ENCODE measurements around the gene RAD51B.

RAD51B gene

GRCh38 chr14:68131907-68132306 is 312.3 kb downstream of the RAD51B start:
- no peak overlapping the region for H3K4me3 ChIP-seq (ENCODE audit: low read length)
- TF ChIP-seq ZNF274 (IDR thresholded peaks at IDR 0.05; ENCODE audit: low read depth, low read length), result no peak

GRCh38 chr14:68132563-68133121 is 313.1 kb downstream of the RAD51B start:
- H3K4me3 ChIP-seq (ENCODE audit: low read length), result no peak overlapping the region
- TF ChIP-seq ZNF274 (IDR thresholded peaks at IDR 0.05; ENCODE audit: low read depth, low read length), result no peak

- no peak overlapping the region for H3K4me3 ChIP-seq (ENCODE audit: low read length)
- no peak for TF ChIP-seq ZNF274 (IDR thresholded peaks at IDR 0.05; ENCODE audit: low read depth, low read length)
Observed at GRCh38 chr14:68133856-68134255, 314.3 kb downstream of the RAD51B start.

GRCh38 chr14:68135028-68135427 is 315.4 kb downstream of the RAD51B start:
- no peak for TF ChIP-seq ZNF274 (IDR thresholded peaks at IDR 0.05; ENCODE audit: low read depth, low read length)
- H3K4me3 ChIP-seq (ENCODE audit: low read length), result no peak overlapping the region

- no peak for TF ChIP-seq ZNF274 (IDR thresholded peaks at IDR 0.05; ENCODE audit: low read depth, low read length)
- no peak overlapping the region for H3K4me3 ChIP-seq (ENCODE audit: low read length)
Observed at GRCh38 chr14:68135566-68135965, 316.0 kb downstream of the RAD51B start.

GRCh38 chr14:68137704-68138619 is 318.4 kb downstream of the RAD51B start:
- no peak overlapping the region for H3K4me3 ChIP-seq (ENCODE audit: low read length)
- TF ChIP-seq ZNF274 (IDR thresholded peaks at IDR 0.05; ENCODE audit: low read depth, low read length), result no peak

GRCh38 chr14:68139431-68140075 is 320.0 kb downstream of the RAD51B start:
- no peak for TF ChIP-seq ZNF274 (IDR thresholded peaks at IDR 0.05; ENCODE audit: low read depth, low read length)
- H3K4me3 ChIP-seq (ENCODE audit: low read length), result no peak overlapping the region

GRCh38 chr14:68140076-68140741 is 320.6 kb downstream of the RAD51B start:
- H3K4me3 ChIP-seq (ENCODE audit: low read length), result no peak overlapping the region
- no peak for TF ChIP-seq ZNF274 (IDR thresholded peaks at IDR 0.05; ENCODE audit: low read depth, low read length)

- TF ChIP-seq ZNF274 (IDR thresholded peaks at IDR 0.05; ENCODE audit: low read depth, low read length), result no peak
- no peak overlapping the region for H3K4me3 ChIP-seq (ENCODE audit: low read length)
Observed at GRCh38 chr14:68140806-68141205, 321.2 kb downstream of the RAD51B start.

GRCh38 chr14:68141281-68142088 is 321.9 kb downstream of the RAD51B start:
- no peak for TF ChIP-seq ZNF274 (IDR thresholded peaks at IDR 0.05; ENCODE audit: low read depth, low read length)
- H3K4me3 ChIP-seq (ENCODE audit: low read length), result no peak overlapping the region

GRCh38 chr14:68143341-68143841 is 323.8 kb downstream of the RAD51B start:
- TF ChIP-seq ZNF274 (IDR thresholded peaks at IDR 0.05; ENCODE audit: low read depth, low read length), result no peak
- H3K4me3 ChIP-seq (ENCODE audit: low read length), result no peak overlapping the region

GRCh38 chr14:68144051-68144681 is 324.6 kb downstream of the RAD51B start:
- H3K4me3 ChIP-seq (ENCODE audit: low read length), result no peak overlapping the region
- no peak for TF ChIP-seq ZNF274 (IDR thresholded peaks at IDR 0.05; ENCODE audit: low read depth, low read length)

- no peak for TF ChIP-seq ZNF274 (IDR thresholded peaks at IDR 0.05; ENCODE audit: low read depth, low read length)
- H3K4me3 ChIP-seq (ENCODE audit: low read length), result no peak overlapping the region
Observed at GRCh38 chr14:68145036-68145435, 325.5 kb downstream of the RAD51B start.
